Panc1 (cell line): Measurements from ENCODE around the gene DUSP1.

Source experiments
- POLR2AphosphoS5 ChIP-seq: IDR thresholded peaks from 2 replicates; pipeline ENCODE4 v1.6.1; 2012; ENCODE audit warnings: mild to moderate bottlenecking, low read depth, low read length, moderate library complexity
- SIN3A ChIP-seq: IDR thresholded peaks from 2 replicates; pipeline ENCODE4 v1.6.1; 2012; ENCODE audit warnings: low read depth, mild to moderate bottlenecking, low read length, moderate library complexity, borderline replicate concordance; ENCODE audit not compliant: insufficient read depth
- TF ChIP-seq, protein P1 (sequence below): fragments of 450-650 bp; IDR thresholded peaks from 2 replicates; pipeline ENCODE4 v1.5.1; 2017; ENCODE audit warnings: mild to moderate bottlenecking

DNA sequence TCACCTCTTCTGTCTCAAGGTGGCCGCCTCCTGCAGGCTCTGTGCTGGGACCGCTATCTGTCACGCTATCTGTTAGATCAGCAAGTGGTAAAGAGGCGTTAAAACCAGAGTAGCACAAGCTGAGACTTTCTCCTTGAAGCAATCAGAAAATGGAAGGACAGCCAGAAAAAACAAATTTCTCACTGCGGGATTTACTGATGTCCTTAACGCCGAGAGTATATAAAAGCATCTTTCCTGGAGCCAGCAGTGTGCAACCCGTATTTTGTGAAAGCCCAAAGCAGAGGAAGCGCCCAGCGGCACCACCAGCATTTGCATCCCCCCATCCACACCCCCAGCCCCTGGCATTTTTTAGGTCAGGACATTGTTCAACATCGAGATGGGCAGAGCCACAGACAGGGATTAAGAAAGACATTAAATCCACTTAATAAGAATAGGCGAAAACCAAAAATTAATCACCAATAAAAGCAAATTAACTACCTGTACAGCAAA is 48.6 kb downstream of the DUSP1 start:
- TF ChIP-seq, protein P1, sequence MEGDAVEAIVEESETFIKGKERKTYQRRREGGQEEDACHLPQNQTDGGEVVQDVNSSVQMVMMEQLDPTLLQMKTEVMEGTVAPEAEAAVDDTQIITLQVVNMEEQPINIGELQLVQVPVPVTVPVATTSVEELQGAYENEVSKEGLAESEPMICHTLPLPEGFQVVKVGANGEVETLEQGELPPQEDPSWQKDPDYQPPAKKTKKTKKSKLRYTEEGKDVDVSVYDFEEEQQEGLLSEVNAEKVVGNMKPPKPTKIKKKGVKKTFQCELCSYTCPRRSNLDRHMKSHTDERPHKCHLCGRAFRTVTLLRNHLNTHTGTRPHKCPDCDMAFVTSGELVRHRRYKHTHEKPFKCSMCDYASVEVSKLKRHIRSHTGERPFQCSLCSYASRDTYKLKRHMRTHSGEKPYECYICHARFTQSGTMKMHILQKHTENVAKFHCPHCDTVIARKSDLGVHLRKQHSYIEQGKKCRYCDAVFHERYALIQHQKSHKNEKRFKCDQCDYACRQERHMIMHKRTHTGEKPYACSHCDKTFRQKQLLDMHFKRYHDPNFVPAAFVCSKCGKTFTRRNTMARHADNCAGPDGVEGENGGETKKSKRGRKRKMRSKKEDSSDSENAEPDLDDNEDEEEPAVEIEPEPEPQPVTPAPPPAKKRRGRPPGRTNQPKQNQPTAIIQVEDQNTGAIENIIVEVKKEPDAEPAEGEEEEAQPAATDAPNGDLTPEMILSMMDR, result no peak
- TF ChIP-seq POLR2AphosphoS5, result no peak
- TF ChIP-seq SIN3A, result no peak
